Panc1 (cell line): ENCODE data around the gene KIF12. TPM values are rescaled to one million over a fixed set of nuclear protein-coding genes. Genes with fewer than 3 reads are reported as not detected.

Experiments
- ATAC-seq: fragments of 200-7000 bp; cut with Tn5 transposase; 2 replicates; pipeline ENCODE4 v1.9.1; 2020; ENCODE audit warnings: mild to moderate bottlenecking, moderate library complexity
- BruUV-seq: library from RNA; stranded (reverse); fragments of 400-500 nt; replicated peaks from 2 replicates; lab custom pipeline; 2021; lab: Mats Ljungman, UMichigan
- CTCF ChIA-PET: fragments of 300-600 bp; sonication (Branson Sonifier 250); formaldehyde crosslinking; loops from one replicate; lab custom pipeline; 2022; ENCODE audit warnings: antibody characterized with exemption; lab: Charles Lee
- POLR2A ChIA-PET: fragments of 300-600 bp; sonication (Branson Sonifier 250); formaldehyde crosslinking; loops from one replicate; lab custom pipeline; 2022; ENCODE audit warnings: antibody characterized with exemption; lab: Charles Lee
- DNase-seq: peaks from one replicate; pipeline ENCODE4 v3.0.0-alpha.2; 2010; ENCODE audit warnings: low read depth, low spot score
- H3K27ac ChIP-seq: 2 replicates; pipeline ENCODE4 v1.5.1; 2011; ENCODE audit warnings: mild to moderate bottlenecking, low read length, inconsistent platforms
- H3K27me3 ChIP-seq: fragments of 200-500 bp; sonication (Bioruptor generic); 2 replicates; pipeline ENCODE4 v1.6.0; 2014; ENCODE audit warnings: low read length, inconsistent platforms; ENCODE audit not compliant: control insufficient read depth, insufficient read depth
- H3K36me3 ChIP-seq: fragments of 200-500 bp; sonication (Bioruptor generic); 2 replicates; pipeline ENCODE4 v1.5.1; 2014; ENCODE audit warnings: inconsistent platforms, mild to moderate bottlenecking, low read length, moderate library complexity; ENCODE audit not compliant: control insufficient read depth, insufficient read depth
- H3K4me1 ChIP-seq: 2 replicates; pipeline ENCODE4 v1.5.1; 2011; ENCODE audit warnings: inconsistent platforms, mild to moderate bottlenecking, low read length, moderate library complexity; ENCODE audit not compliant: control insufficient read depth, insufficient read depth
- H3K4me3 ChIP-seq, 2 experiments: 2 replicates each; pipeline ENCODE4 v1.5.1; 2011 to 2012; ENCODE audit warnings: low read depth in 2 of 2, low read length in 2 of 2, mild to moderate bottlenecking in 2 of 2, inconsistent platforms in 1 of 2, moderate library complexity in 1 of 2
- H3K9me3 ChIP-seq: fragments of 200-500 bp; sonication (Bioruptor generic); 2 replicates; pipeline ENCODE4 v1.5.1; 2014; ENCODE audit warnings: low read depth, mild to moderate bottlenecking, inconsistent platforms, low read length, moderate library complexity; ENCODE audit not compliant: control insufficient read depth, insufficient read depth
- POLR2AphosphoS5 ChIP-seq: IDR thresholded peaks from 2 replicates; pipeline ENCODE4 v1.6.1; 2012; ENCODE audit warnings: mild to moderate bottlenecking, low read depth, low read length, moderate library complexity
- SIN3A ChIP-seq: IDR thresholded peaks from 2 replicates; pipeline ENCODE4 v1.6.1; 2012; ENCODE audit warnings: low read depth, mild to moderate bottlenecking, low read length, moderate library complexity, borderline replicate concordance; ENCODE audit not compliant: insufficient read depth
- TCF7L2 ChIP-seq: IDR thresholded peaks from 2 replicates; pipeline ENCODE4 v1.6.1; 2011; ENCODE audit warnings: mild to moderate bottlenecking, low read depth, low read length, inconsistent platforms
- in situ Hi-C: cut with HindIII; loops from 2 replicates; pipeline ENCODE4 v1.10.0; 2016; ENCODE audit warnings: low sequenced_read_pairs, low pct_unique_long_range_greater_than_20kb
- intact Hi-C: fragments of 100-400 bp; cut with micrococcal nuclease; formaldehyde crosslinking; loops from one replicate; pipeline ENCODE4 v1.10.0; 2022; ENCODE audit not compliant: unreplicated experiment
- total RNA-seq: library from RNA; stranded (reverse); gene quantifications from one replicate; pipeline ENCODE4 v1.2.1, GENCODE V29; 2021; ENCODE audit not compliant: unreplicated experiment
- TF ChIP-seq, protein P1 (sequence below): fragments of 450-650 bp; IDR thresholded peaks from 2 replicates; pipeline ENCODE4 v1.5.1; 2017; ENCODE audit warnings: mild to moderate bottlenecking
- TF ChIP-seq, protein P2 (sequence below), 2 experiments: IDR thresholded peaks; 2 replicates each; pipeline ENCODE4 v1.6.1; 2011 to 2012; ENCODE audit warnings: low read depth in 2 of 2, control low read depth in 1 of 2, low read length in 1 of 2, mild to moderate bottlenecking in 1 of 2, moderate library complexity in 1 of 2; ENCODE audit not compliant: insufficient read depth in 1 of 2

The KIF12 gene
- total RNA-seq, 1 experiment from 2014 or later = 0.87 TPM

DNA sequence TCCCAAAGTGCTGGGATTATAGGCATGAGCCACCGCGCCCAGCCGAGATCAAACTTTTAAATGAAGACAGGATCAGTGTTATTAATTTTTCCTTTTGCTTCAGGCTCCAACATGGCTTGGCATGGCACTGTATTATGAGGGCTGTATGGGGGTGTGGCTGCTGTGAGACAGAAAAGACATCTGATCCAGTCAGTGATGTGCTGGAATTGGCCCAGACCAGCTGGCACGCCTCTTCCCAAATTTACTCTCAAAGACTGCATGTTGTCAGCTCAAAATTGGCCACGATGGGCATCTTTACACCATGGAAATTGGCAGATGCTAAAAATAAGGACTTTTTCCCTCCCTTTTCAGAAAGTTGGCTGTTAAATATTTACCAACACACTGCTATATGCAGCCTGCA, 44.1 kb upstream of the KIF12 start:
- ATAC-seq (no peak), DNase-seq (no peak)
- no TSS peak for BruUV-seq
- Histone ChIP-seq H3K4me3 (no peak overlapping the region), H3K27ac (no peak overlapping the region), H3K4me1 (no peaks in the 10 kb centered on the region), H3K9me3 (no peaks in the 10 kb centered on the region), H3K36me3 (no peaks in the 10 kb centered on the region), H3K27me3 (no peaks in the 10 kb centered on the region)
- in situ Hi-C loops (no loop called here), intact Hi-C loops (no loop called here)
- TF ChIP-seq SIN3A (no peak), TCF7L2 (no peak), POLR2AphosphoS5 (no peak)
- TF ChIP-seq, protein P1, sequence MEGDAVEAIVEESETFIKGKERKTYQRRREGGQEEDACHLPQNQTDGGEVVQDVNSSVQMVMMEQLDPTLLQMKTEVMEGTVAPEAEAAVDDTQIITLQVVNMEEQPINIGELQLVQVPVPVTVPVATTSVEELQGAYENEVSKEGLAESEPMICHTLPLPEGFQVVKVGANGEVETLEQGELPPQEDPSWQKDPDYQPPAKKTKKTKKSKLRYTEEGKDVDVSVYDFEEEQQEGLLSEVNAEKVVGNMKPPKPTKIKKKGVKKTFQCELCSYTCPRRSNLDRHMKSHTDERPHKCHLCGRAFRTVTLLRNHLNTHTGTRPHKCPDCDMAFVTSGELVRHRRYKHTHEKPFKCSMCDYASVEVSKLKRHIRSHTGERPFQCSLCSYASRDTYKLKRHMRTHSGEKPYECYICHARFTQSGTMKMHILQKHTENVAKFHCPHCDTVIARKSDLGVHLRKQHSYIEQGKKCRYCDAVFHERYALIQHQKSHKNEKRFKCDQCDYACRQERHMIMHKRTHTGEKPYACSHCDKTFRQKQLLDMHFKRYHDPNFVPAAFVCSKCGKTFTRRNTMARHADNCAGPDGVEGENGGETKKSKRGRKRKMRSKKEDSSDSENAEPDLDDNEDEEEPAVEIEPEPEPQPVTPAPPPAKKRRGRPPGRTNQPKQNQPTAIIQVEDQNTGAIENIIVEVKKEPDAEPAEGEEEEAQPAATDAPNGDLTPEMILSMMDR = no peak
- TF ChIP-seq, protein P2, sequence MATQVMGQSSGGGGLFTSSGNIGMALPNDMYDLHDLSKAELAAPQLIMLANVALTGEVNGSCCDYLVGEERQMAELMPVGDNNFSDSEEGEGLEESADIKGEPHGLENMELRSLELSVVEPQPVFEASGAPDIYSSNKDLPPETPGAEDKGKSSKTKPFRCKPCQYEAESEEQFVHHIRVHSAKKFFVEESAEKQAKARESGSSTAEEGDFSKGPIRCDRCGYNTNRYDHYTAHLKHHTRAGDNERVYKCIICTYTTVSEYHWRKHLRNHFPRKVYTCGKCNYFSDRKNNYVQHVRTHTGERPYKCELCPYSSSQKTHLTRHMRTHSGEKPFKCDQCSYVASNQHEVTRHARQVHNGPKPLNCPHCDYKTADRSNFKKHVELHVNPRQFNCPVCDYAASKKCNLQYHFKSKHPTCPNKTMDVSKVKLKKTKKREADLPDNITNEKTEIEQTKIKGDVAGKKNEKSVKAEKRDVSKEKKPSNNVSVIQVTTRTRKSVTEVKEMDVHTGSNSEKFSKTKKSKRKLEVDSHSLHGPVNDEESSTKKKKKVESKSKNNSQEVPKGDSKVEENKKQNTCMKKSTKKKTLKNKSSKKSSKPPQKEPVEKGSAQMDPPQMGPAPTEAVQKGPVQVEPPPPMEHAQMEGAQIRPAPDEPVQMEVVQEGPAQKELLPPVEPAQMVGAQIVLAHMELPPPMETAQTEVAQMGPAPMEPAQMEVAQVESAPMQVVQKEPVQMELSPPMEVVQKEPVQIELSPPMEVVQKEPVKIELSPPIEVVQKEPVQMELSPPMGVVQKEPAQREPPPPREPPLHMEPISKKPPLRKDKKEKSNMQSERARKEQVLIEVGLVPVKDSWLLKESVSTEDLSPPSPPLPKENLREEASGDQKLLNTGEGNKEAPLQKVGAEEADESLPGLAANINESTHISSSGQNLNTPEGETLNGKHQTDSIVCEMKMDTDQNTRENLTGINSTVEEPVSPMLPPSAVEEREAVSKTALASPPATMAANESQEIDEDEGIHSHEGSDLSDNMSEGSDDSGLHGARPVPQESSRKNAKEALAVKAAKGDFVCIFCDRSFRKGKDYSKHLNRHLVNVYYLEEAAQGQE (IDR thresholded peaks at IDR 0.05; ENCODE audit: insufficient read depth in 1 of 2, low read depth in 2 of 2, low read length in 1 of 2) = no peak
- ChIA-PET POLR2A (no interaction called here), CTCF (no interaction called here)

DNA sequence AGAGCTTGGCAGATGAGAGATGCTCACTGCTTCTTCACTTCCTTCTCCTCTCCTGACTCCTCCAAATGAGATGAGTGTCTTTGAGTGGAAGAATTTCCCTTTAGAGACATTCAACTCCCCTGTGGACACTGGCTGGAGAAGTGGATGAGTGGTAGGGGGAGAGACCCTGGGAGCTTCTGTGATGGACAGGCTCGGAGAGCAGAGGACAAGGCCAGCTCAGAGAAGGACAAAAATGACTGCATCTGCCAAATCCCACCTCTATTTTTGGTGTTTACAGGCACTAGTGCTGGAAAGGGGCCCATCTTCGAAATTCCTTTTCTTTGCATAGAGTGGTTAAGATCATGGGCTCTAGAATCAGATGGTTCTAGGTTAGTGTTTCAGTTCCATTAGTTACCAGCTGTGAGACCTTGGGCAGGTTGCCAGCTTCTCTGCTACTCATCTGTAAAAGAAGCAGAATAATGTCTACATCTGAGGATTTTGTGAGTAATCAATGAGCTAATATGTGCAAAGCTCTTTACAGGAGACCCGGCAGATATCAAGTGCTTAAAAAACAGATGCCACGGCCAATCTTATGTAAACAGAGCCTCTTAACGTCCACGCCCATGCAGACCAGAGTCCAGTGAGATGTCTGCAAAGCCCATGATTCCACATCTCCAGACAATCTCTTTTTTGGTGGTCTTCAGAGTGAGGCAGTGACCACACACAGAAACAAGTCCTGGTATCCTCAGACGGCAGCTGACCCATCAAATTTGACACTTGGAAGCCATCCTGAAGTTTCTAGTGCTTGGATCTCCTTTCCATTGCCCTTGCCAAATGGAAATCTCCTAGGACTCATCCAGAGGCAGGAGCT, 42.7 kb upstream of the KIF12 start:
- DNase-seq = no peak
- no peak for ATAC-seq
- H3K4me1 ChIP-seq = no peaks in the 10 kb centered on the region
- ChIA-PET POLR2A (no interaction called here), CTCF (interaction anchor here (0.6 kb wide), 1 partner anchor 28 kb away, joined by 3 read pairs; no protein-coding TSS in a partner anchor)
- no peaks in the 10 kb centered on the region for H3K36me3 ChIP-seq
- intact Hi-C loops = no loop called here
- BruUV-seq = no TSS peak
- H3K4me3 ChIP-seq = no peak overlapping the region
- in situ Hi-C loops = no loop called here
- H3K27ac ChIP-seq = no peak overlapping the region
- H3K9me3 ChIP-seq = no peaks in the 10 kb centered on the region
- H3K27me3 ChIP-seq = no peaks in the 10 kb centered on the region
- no peak for TF ChIP-seq SIN3A
- no peak for TF ChIP-seq POLR2AphosphoS5
- no peak for TF ChIP-seq TCF7L2
- TF ChIP-seq, protein P1 = no peak
